H1 (cell line): Measurements from ENCODE around the gene GPR65. TPM values are rescaled to one million over a fixed set of nuclear protein-coding genes. Genes with fewer than 3 reads are reported as not detected.

Experiments used
- CTCF ChIA-PET: fragments of 300-600 bp; sonication (Branson Sonifier 250); formaldehyde crosslinking; loops from one replicate; lab custom pipeline; 2021; ENCODE audit not compliant: partially characterized antibody; lab: Charles Lee
- POLR2A ChIA-PET: fragments of 300-600 bp; sonication (Branson Sonifier 250); formaldehyde crosslinking; loops from one replicate; lab custom pipeline; 2021; ENCODE audit warnings: inconsistent platforms; ENCODE audit not compliant: partially characterized antibody; lab: Charles Lee
- DNase-seq, 2 experiments: peaks; one replicate each; pipeline versions ENCODE4 v3.0.0 to v3.0.0-alpha.2; 2010 to 2022; ENCODE audit warnings: low spot score in 2 of 2, low read depth in 1 of 2, mixed read lengths in 1 of 2
- FAIRE-seq: peaks from 2 replicates; lab custom pipeline; 2011; peaks lifted over from hg19 to GRCh38; lab: Jason Lieb, UNC
- H2AFZ ChIP-seq: 2 replicates; pipeline ENCODE4 v1.8.1; 2012; ENCODE audit warnings: low read length, inconsistent platforms
- H2AK5ac ChIP-seq: 2 replicates; pipeline ENCODE4 v1.6.1; 2013; ENCODE audit warnings: low read depth, low read length
- H2BK120ac ChIP-seq: replicated peaks from 2 replicates; pipeline ENCODE3; 2013; ENCODE audit warnings: low read depth, low read length, inconsistent platforms
- H2BK12ac ChIP-seq: 2 replicates; pipeline ENCODE4 v1.6.1; 2013; ENCODE audit warnings: low read depth, low read length
- H2BK15ac ChIP-seq: 2 replicates; pipeline ENCODE4 v1.6.1; 2013; ENCODE audit warnings: low read length
- H2BK20ac ChIP-seq: 2 replicates; pipeline ENCODE4 v1.6.1; 2013; ENCODE audit warnings: low read length
- H2BK5ac ChIP-seq: 2 replicates; pipeline ENCODE4 v1.6.1; 2013; ENCODE audit warnings: low read depth, low read length
- H3K14ac ChIP-seq: 2 replicates; pipeline ENCODE4 v1.6.1; 2013; ENCODE audit warnings: inconsistent platforms; ENCODE audit not compliant: insufficient read length
- H3K18ac ChIP-seq: 2 replicates; pipeline ENCODE4 v1.6.1; 2013; ENCODE audit warnings: low read length; ENCODE audit errors: extremely low read depth
- H3K23ac ChIP-seq: 2 replicates; pipeline ENCODE4 v1.6.1; 2013; ENCODE audit warnings: inconsistent platforms; ENCODE audit not compliant: insufficient read length
- H3K23me2 ChIP-seq: 2 replicates; pipeline ENCODE4 v1.6.1; 2013; ENCODE audit warnings: low read depth, low read length
- H3K27ac ChIP-seq: 2 replicates; pipeline ENCODE4 v1.6.1; 2011; ENCODE audit warnings: low read depth, low read length, inconsistent platforms
- H3K27me3 ChIP-seq, 4 experiments: replicated peaks in 1 of 4; 1 replicate in 1 of 4; 2 replicates in 3 of 4; pipeline versions ENCODE4 v1.6.1 to v1.8.1; 2011 to 2013; ENCODE audit warnings: low read length in 3 of 4, mild to moderate bottlenecking in 3 of 4, inconsistent platforms in 2 of 4, mixed read lengths in 2 of 4, moderate library complexity in 1 of 4; ENCODE audit not compliant: control insufficient read depth in 3 of 4, insufficient read depth in 3 of 4; ENCODE audit errors: extremely low read depth in 1 of 4
- H3K36me3 ChIP-seq, 4 experiments: 2 replicates each; pipeline versions ENCODE4 v1.6.1 to v1.8.1; 2011 to 2013; ENCODE audit warnings: mild to moderate bottlenecking in 4 of 4, low read length in 3 of 4, moderate library complexity in 2 of 4, control low read depth in 1 of 4, inconsistent platforms in 1 of 4; ENCODE audit not compliant: insufficient read depth in 4 of 4, control insufficient read depth in 2 of 4
- H3K4ac ChIP-seq: replicated peaks from 2 replicates; pipeline ENCODE3; 2013; ENCODE audit warnings: low read length, low read depth, mixed read lengths, inconsistent platforms; ENCODE audit not compliant: insufficient read length
- H3K4me1 ChIP-seq, 4 experiments: replicated peaks in 1 of 4; 1 replicate in 1 of 4; 2 replicates in 3 of 4; pipeline versions ENCODE4 v1.6.1 to v1.8.1; 2011 to 2013; ENCODE audit warnings: low read length in 3 of 4, inconsistent platforms in 2 of 4, mixed read lengths in 1 of 4; ENCODE audit not compliant: insufficient read depth in 4 of 4, control insufficient read depth in 3 of 4
- H3K4me2 ChIP-seq, 2 experiments: 2 replicates each; pipeline versions ENCODE4 v1.6.1 to v1.8.1; 2011 to 2013; ENCODE audit warnings: low read depth in 2 of 2, low read length in 2 of 2, control low read depth in 1 of 2, inconsistent platforms in 1 of 2, mild to moderate bottlenecking in 1 of 2; ENCODE audit not compliant: insufficient read depth in 1 of 2
- H3K4me3 ChIP-seq, 4 experiments: fragments of 200-600, 300-600 bp in 1 of 4; sonication (generic), shearing (Covaris generic), sonication (Bioruptor Twin) in 1 of 4; 2 replicates each; pipeline versions ENCODE4 v1.5.1 to v1.8.1; 2011 to 2016; ENCODE audit warnings: low read length in 4 of 4, low read depth in 3 of 4, control low read depth in 2 of 4, inconsistent platforms in 2 of 4, mild to moderate bottlenecking in 2 of 4, mixed read lengths in 1 of 4, moderate library complexity in 1 of 4; ENCODE audit not compliant: insufficient read depth in 2 of 4; ENCODE audit errors: extremely low read depth in 1 of 4
- H3K56ac ChIP-seq: replicated peaks from 2 replicates; pipeline ENCODE3; 2013; ENCODE audit warnings: low read depth, mild to moderate bottlenecking, mixed read lengths, low read length, inconsistent platforms; ENCODE audit not compliant: insufficient read length
- H3K79me1 ChIP-seq: 2 replicates; pipeline ENCODE4 v1.6.1; 2013; ENCODE audit warnings: low read depth, low read length, control low read depth
- H3K79me2 ChIP-seq, 2 experiments: 2 replicates each; pipeline versions ENCODE4 v1.6.1 to v1.8.1; 2012 to 2013; ENCODE audit warnings: low read length in 2 of 2, mild to moderate bottlenecking in 2 of 2, inconsistent platforms in 1 of 2; ENCODE audit not compliant: insufficient read depth in 2 of 2, control insufficient read depth in 1 of 2
- H3K9ac ChIP-seq, 4 experiments: replicated peaks in 1 of 4; 1 replicate in 1 of 4; 2 replicates in 3 of 4; pipeline versions ENCODE4 v1.6.1 to v1.8.1; 2011 to 2013; ENCODE audit warnings: low read depth in 3 of 4, low read length in 3 of 4, control low read depth in 2 of 4, mild to moderate bottlenecking in 2 of 4, moderate library complexity in 2 of 4, inconsistent platforms in 1 of 4; ENCODE audit errors: extremely low read depth in 1 of 4
- H3K9me3 ChIP-seq, 2 experiments: 2 replicates each; pipeline versions ENCODE4 v1.6.1 to v1.8.1; 2012 to 2013; ENCODE audit warnings: mild to moderate bottlenecking in 2 of 2, moderate library complexity in 2 of 2, control low read depth in 1 of 2, inconsistent platforms in 1 of 2, low read depth in 1 of 2, low read length in 1 of 2, mixed read lengths in 1 of 2; ENCODE audit not compliant: insufficient read depth in 2 of 2
- H4K20me1 ChIP-seq, 2 experiments: replicated peaks in 1 of 2; 2 replicates each; pipeline versions ENCODE3 to v1.8.1; 2011 to 2013; ENCODE audit warnings: inconsistent platforms in 2 of 2, low read length in 2 of 2, mild to moderate bottlenecking in 1 of 2; ENCODE audit not compliant: insufficient read depth in 2 of 2, control insufficient read depth in 1 of 2
- H4K5ac ChIP-seq: 2 replicates; pipeline ENCODE4 v1.6.1; 2013; ENCODE audit warnings: low read length, low read depth, mixed read lengths, inconsistent platforms; ENCODE audit not compliant: insufficient read length
- H4K8ac ChIP-seq: 2 replicates; pipeline ENCODE4 v1.8.0; 2013; ENCODE audit warnings: mild to moderate bottlenecking, moderate library complexity, low read length, inconsistent platforms; ENCODE audit not compliant: insufficient read depth; ENCODE audit errors: extremely low read depth
- H4K91ac ChIP-seq: replicated peaks from 2 replicates; pipeline ENCODE3; 2013; ENCODE audit warnings: low read length, mixed read lengths, inconsistent platforms; ENCODE audit not compliant: insufficient read length
- KDM5A ChIP-seq: fragments of 200-600 bp; IDR thresholded peaks from 2 replicates; pipeline ENCODE4 v1.7.1; 2012; ENCODE audit warnings: mild to moderate bottlenecking, low read length, inconsistent platforms, mixed read lengths
- RNF2 ChIP-seq: fragments of 200-900, 300-1000 bp; sonication (generic); IDR thresholded peaks from 2 replicates; pipeline ENCODE4 v1.7.1; 2016; ENCODE audit warnings: borderline replicate concordance, low read depth, mild to moderate bottlenecking, antibody characterized with exemption, low read length; ENCODE audit not compliant: poor library complexity, severe bottlenecking; ENCODE audit errors: missing control alignments
- TCF12 ChIP-seq: IDR thresholded peaks from 2 replicates; pipeline ENCODE4 v1.6.1; 2011; ENCODE audit warnings: low read depth, mild to moderate bottlenecking, low read length
- WGBS, 2 experiments: shearing (Covaris generic) in 1 of 2; methylation state at CpG; one replicate each; pipeline versions ENCODE4 v1.1.6 to v1.1.7; 2013 to 2015; ENCODE audit warnings: low lambda C conversion rate in 2 of 2, mixed read lengths in 2 of 2, inconsistent platforms in 1 of 2, low coverage in 1 of 2, missing lambda C conversion rate in 1 of 2; ENCODE audit not compliant: insufficient replicate concordance in 2 of 2, insufficient coverage in 1 of 2, insufficient read length in 1 of 2; ENCODE audit errors: extremely low coverage in 1 of 2, missing lambda C conversion rate in 1 of 2; 5-methylcytosine and 5-hydroxymethylcytosine counted together
- polyA plus RNA-seq, 7 experiments: library from polyadenylated mRNA; depleted of rRNA in 3 of 7; stranded (reverse) in 5 of 7; unstranded in 2 of 7; fragments of >200 nt in 5 of 7; fragments of 200-250 nt in 2 of 7; gene quantifications; 1 replicate in 5 of 7; 2 replicates in 1 of 7; 4 replicates in 1 of 7; pipeline versions ENCODE4 v1.2.1 to v1.2.3, GENCODE V29; 2011 to 2013; ENCODE audit warnings: missing spikeins in 2 of 7, mixed read lengths in 2 of 7
- total RNA-seq: library from RNA; stranded (reverse); fragmentation: NEBNext Ultra II Directional; extraction: Animal tissue kit (Norgen Biotek cat#: 25700); gene quantifications from 2 replicates; pipeline ENCODE4 v1.2.1, GENCODE V29; 2021

GPR65 gene
- total and polyA plus RNA-seq, 2 of the 8 experiments (the other 6 are each of a cell fraction or from before 2014, with no cell fraction given), result not detected

DNA sequence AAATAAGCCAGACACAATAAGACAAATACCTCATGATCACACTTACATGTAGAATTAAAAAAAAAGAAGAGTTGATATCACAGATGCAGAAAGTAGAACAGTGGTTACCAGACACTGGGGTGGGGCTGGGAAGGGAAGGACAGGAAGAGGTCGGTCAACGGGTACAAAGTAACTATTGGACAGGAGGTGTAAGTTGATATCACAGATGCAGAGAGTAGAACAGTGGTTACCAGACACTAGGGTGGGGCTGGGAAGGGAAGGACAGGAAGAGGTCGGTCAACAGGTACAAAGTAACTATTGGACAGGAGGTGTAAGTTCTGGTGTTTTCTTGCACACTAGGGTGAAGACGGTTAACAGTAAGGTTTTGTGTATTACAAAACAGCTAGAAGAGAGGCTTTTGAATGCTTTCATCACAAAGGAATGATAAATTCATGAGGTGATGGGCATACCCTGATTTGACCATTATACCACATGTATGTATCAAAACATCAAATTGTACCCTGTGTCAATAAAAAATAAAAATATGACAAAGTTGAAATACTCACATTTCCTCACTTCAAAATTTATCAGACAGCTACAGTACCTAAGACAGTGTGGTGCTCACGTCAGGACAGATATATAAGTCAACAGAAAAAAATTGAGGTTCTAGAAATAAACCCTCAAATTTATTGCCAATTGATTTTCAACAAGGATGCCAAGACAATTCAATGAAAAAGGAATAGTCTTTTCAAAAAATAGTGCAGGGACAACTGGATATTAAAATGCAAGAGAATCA lies 44.7 kb upstream of the GPR65 start:
- Histone ChIP-seq H3K23me2 (no peaks in the 10 kb centered on the region), H2AFZ (no peak overlapping the region), H2BK15ac (no peak overlapping the region), H3K79me2 (no peaks in the 10 kb centered on the region), H3K14ac (no peak overlapping the region), H2AK5ac (no peak overlapping the region), H3K56ac (no peak overlapping the region), H3K4me1 (no peaks in the 10 kb centered on the region), H4K20me1 (no peaks in the 10 kb centered on the region), H2BK5ac (no peak overlapping the region), H4K8ac (no peak overlapping the region), H3K4me3 (no peak overlapping the region), H3K9ac (no peak overlapping the region), H2BK20ac (no peak overlapping the region), H3K79me1 (no peaks in the 10 kb centered on the region), H4K5ac (no peak overlapping the region), H3K27me3 (no peaks in the 10 kb centered on the region), H3K23ac (no peak overlapping the region), H3K4me2 (no peak overlapping the region), H3K27ac (no peak overlapping the region), H3K4ac (no peak overlapping the region), H3K9me3 (no peaks in the 10 kb centered on the region), H2BK12ac (no peak overlapping the region), H2BK120ac (no peak overlapping the region), H4K91ac (no peak overlapping the region), H3K18ac (no peak overlapping the region), H3K36me3 (no peaks in the 10 kb centered on the region)
- DNase-seq (no peak), FAIRE-seq (no peak)
- POLR2A ChIA-PET, result no interaction called here
- WGBS, 2 experiments, result 88% methylated on average over 5 of the region's 5 CpGs; no CpG with 5 or more reads in 1 of the 2 experiments
- CTCF ChIA-PET, result no interaction called here
- TF ChIP-seq TCF12 (no peak), RNF2 (no peak), KDM5A (no peak)
